Endothelial cell of umbilical vein (primary cell): ENCODE data around the gene MEGF11. TPM values are rescaled to one million over a fixed set of nuclear protein-coding genes. Genes with fewer than 3 reads are reported as not detected.

ENCODE experiments used
- BruUV-seq: library from RNA; stranded (reverse); fragments of 400-500 nt; replicated peaks from 2 replicates; lab custom pipeline; 2021; lab: Mats Ljungman, UMichigan
- CTCF ChIA-PET: fragments of 300-600, 350-600 bp; sonication (Branson Sonifier 250); formaldehyde crosslinking; loops from one replicate; lab custom pipeline; 2021; ENCODE audit warnings: antibody characterized with exemption, inconsistent platforms; lab: Charles Lee
- POLR2A ChIA-PET: fragments of 300-600, 350-600 bp; sonication (Branson Sonifier 250); formaldehyde crosslinking; loops from one replicate; lab custom pipeline; 2021; ENCODE audit warnings: antibody characterized with exemption, inconsistent platforms; lab: Charles Lee
- DNase-seq: peaks from one replicate; pipeline ENCODE4 v3.0.0-alpha.2; 2011; ENCODE audit warnings: low read depth, low spot score
- FAIRE-seq: peaks from 2 replicates; lab custom pipeline; 2011; peaks lifted over from hg19 to GRCh38; lab: Jason Lieb, UNC
- H2AFZ ChIP-seq: 2 replicates; pipeline ENCODE4 v1.6.0; 2012; ENCODE audit warnings: low read depth, low read length, control low read depth, inconsistent platforms
- H3K27ac ChIP-seq: 2 replicates; pipeline ENCODE4 v1.5.1; 2011; ENCODE audit warnings: low read depth, mild to moderate bottlenecking, control low read depth, low read length, moderate library complexity; ENCODE audit not compliant: insufficient read depth
- H3K27me3 ChIP-seq, 2 experiments: 2 replicates each; pipeline versions ENCODE4 v1.6.0 to v1.6.1; 2011; ENCODE audit warnings: low read length in 2 of 2, mixed read lengths in 1 of 2; ENCODE audit not compliant: control insufficient read depth in 2 of 2, insufficient read depth in 2 of 2
- H3K36me3 ChIP-seq, 2 experiments: 2 replicates in 1 of 2; 3 replicates in 1 of 2; pipeline ENCODE4 v1.5.1; 2011; ENCODE audit warnings: low read length in 2 of 2, mild to moderate bottlenecking in 1 of 2, moderate library complexity in 1 of 2; ENCODE audit not compliant: control insufficient read depth in 2 of 2, insufficient read depth in 2 of 2; ENCODE audit errors: extremely low read depth in 1 of 2
- H3K4me1 ChIP-seq: 3 replicates; pipeline ENCODE4 v1.5.1; 2011; ENCODE audit warnings: mild to moderate bottlenecking, low read length; ENCODE audit not compliant: control insufficient read depth, insufficient read depth; ENCODE audit errors: extremely low read depth
- H3K4me2 ChIP-seq: 2 replicates; pipeline ENCODE4 v1.6.1; 2011; ENCODE audit warnings: low read length, control low read depth, mixed read lengths; ENCODE audit not compliant: insufficient read depth
- H3K4me3 ChIP-seq, 3 experiments: fragments of 200-600 bp in 1 of 3; sonication (generic), shearing (Covaris generic) in 1 of 3; replicated peaks in 1 of 3; 2 replicates each; pipeline ENCODE4 v1.5.1; 2011 to 2016; ENCODE audit warnings: control low read depth in 3 of 3, low read length in 3 of 3, mild to moderate bottlenecking in 2 of 3, inconsistent platforms in 1 of 3, low read depth in 1 of 3, moderate library complexity in 1 of 3; ENCODE audit not compliant: insufficient read depth in 1 of 3
- H3K79me2 ChIP-seq: 2 replicates; pipeline ENCODE4 v1.6.0; 2012; ENCODE audit warnings: low read length, inconsistent platforms; ENCODE audit not compliant: control insufficient read depth, insufficient read depth
- H3K9ac ChIP-seq: replicated peaks from 2 replicates; pipeline ENCODE3; 2011; ENCODE audit warnings: low read length, control low read depth; ENCODE audit not compliant: insufficient read depth; ENCODE audit errors: extremely low read depth
- H3K9me1 ChIP-seq: replicated peaks from 3 replicates; pipeline ENCODE4 v1.6.0; 2011; ENCODE audit warnings: mild to moderate bottlenecking, low read length; ENCODE audit not compliant: control insufficient read depth, insufficient read depth; ENCODE audit errors: extremely low read depth
- H3K9me3 ChIP-seq: replicated peaks from 2 replicates; pipeline ENCODE4 v1.5.1; 2012; ENCODE audit warnings: low read length, inconsistent platforms; ENCODE audit not compliant: control insufficient read depth, insufficient read depth
- H4K20me1 ChIP-seq: replicated peaks from 2 replicates; pipeline ENCODE3; 2011; ENCODE audit warnings: mild to moderate bottlenecking, low read length; ENCODE audit not compliant: control insufficient read depth, insufficient read depth; ENCODE audit errors: extremely low read depth
- CTCF ChIP-seq, 2 donors: IDR thresholded peaks; 1 replicate in 1 of 2; 2 replicates in 1 of 2; pipeline ENCODE4 v1.5.1; 2011; ENCODE audit warnings: low read length in 2 of 2, mild to moderate bottlenecking in 2 of 2, moderate library complexity in 2 of 2, control low read depth in 1 of 2, inconsistent platforms in 1 of 2, low read depth in 1 of 2; ENCODE audit not compliant: insufficient read depth in 1 of 2; ENCODE audit errors: extremely low read depth in 1 of 2
- EZH2 ChIP-seq: IDR thresholded peaks from 2 replicates; pipeline ENCODE4 v1.6.1; 2012; ENCODE audit warnings: borderline replicate concordance, low read depth, mild to moderate bottlenecking, moderate library complexity, low read length, inconsistent platforms; ENCODE audit not compliant: severe bottlenecking
- FOS ChIP-seq: IDR thresholded peaks from 2 replicates; pipeline ENCODE4 v1.6.1; 2011; ENCODE audit warnings: mild to moderate bottlenecking, low read length, moderate library complexity, borderline replicate concordance; ENCODE audit not compliant: insufficient read depth
- GATA2 ChIP-seq: IDR thresholded peaks from 2 replicates; pipeline ENCODE4 v1.7.0; 2011; ENCODE audit warnings: low read depth, mild to moderate bottlenecking, moderate library complexity, mixed read lengths, low read length; ENCODE audit not compliant: insufficient read length, insufficient read depth
- JUN ChIP-seq: IDR thresholded peaks from 2 replicates; pipeline ENCODE4 v1.6.1; 2011; ENCODE audit warnings: borderline replicate concordance, low read depth; ENCODE audit not compliant: insufficient read length, insufficient read depth
- MAX ChIP-seq: IDR thresholded peaks from 2 replicates; pipeline ENCODE4 v1.6.1; 2011; ENCODE audit not compliant: insufficient read depth, insufficient read length
- MYC ChIP-seq: IDR thresholded peaks from one replicate; pipeline ENCODE4 v1.6.1; 2011; ENCODE audit warnings: mild to moderate bottlenecking, low read depth, low read length
- POLR2A ChIP-seq: IDR thresholded peaks from 2 replicates; pipeline ENCODE4 v1.6.1; 2012; ENCODE audit warnings: low read depth, mild to moderate bottlenecking, control low read depth, low read length
- POLR2AphosphoS5 ChIP-seq: IDR thresholded peaks from 2 replicates; pipeline ENCODE4 v1.6.1; 2012; ENCODE audit warnings: low read depth, mild to moderate bottlenecking, control low read depth, low read length, moderate library complexity; ENCODE audit not compliant: insufficient read depth
- dilution Hi-C: fragments of 300-500 bp; cut with MboI; formaldehyde crosslinking; loops from one replicate; pipeline ENCODE4 v1.15.0; 2019; ENCODE audit warnings: low sequenced_read_pairs; ENCODE audit not compliant: extremely low pct_ligation_motif_present
- intact Hi-C: fragments of 100-400 bp; cut with micrococcal nuclease; formaldehyde crosslinking; loops from one replicate; pipeline ENCODE4 v1.10.0; 2022
- polyA plus RNA-seq, 4 experiments: library from polyadenylated mRNA; depleted of rRNA in 3 of 4; stranded (reverse) in 3 of 4; unstranded in 1 of 4; fragments of >200 nt; gene quantifications; 2 replicates each; pipeline versions ENCODE4 v1.2.1 to v1.2.3, GENCODE V29; 2011 to 2012; ENCODE audit warnings: missing spikeins in 1 of 4
- total RNA-seq: library from RNA; stranded (reverse); gene quantifications from 2 replicates; pipeline ENCODE4 v1.2.3, GENCODE V29; 2021

Gene MEGF11
- total and polyA plus RNA-seq, 2 donors (not counting 3 experiments of a cell fraction or from before 2014, with no cell fraction given): not detected

- H3K9ac ChIP-seq: no peak overlapping the region
- H3K9me3 ChIP-seq: no peaks in the 10 kb centered on the region
- peaks cover 6% of the 10 kb centered on the region for H4K20me1 ChIP-seq
- no peak for DNase-seq
- no peak for FAIRE-seq
- CTCF ChIA-PET: no interaction called here
- no peak overlapping the region for H3K4me2 ChIP-seq
- TF ChIP-seq MAX (no peak), FOS (no peak), POLR2AphosphoS5 (no peak), JUN (no peak), GATA2 (no peak), POLR2A (no peak), EZH2 (no peak), MYC (no peak), CTCF (IDR thresholded peaks at IDR 0.05; ENCODE audit: extremely low read depth in 1 of 2, insufficient read depth in 1 of 2, low read depth in 1 of 2, low read length in 2 of 2) (no peak)
- H2AFZ ChIP-seq: no peak overlapping the region
- dilution Hi-C loops: no loop called here
- no peak overlapping the region for H3K4me3 ChIP-seq
- BruUV-seq: no TSS peak
- peaks cover 9 to 10% of the 10 kb centered on the region in 2 experiments for H3K36me3 ChIP-seq
- no peak overlapping the region for H3K27ac ChIP-seq
- intact Hi-C loops: no loop called here
- H3K27me3 ChIP-seq: no peaks in the 10 kb centered on the region
- no peaks in the 10 kb centered on the region for H3K9me1 ChIP-seq
- peaks cover 29% of the 10 kb centered on the region for H3K79me2 ChIP-seq
- H3K4me1 ChIP-seq: peaks cover 11% of the 10 kb centered on the region
- POLR2A ChIA-PET: no interaction called here
These were observed 360.5 kb downstream of the MEGF11 start for GRCh38 chr15:65893060-65893459.
